SU-DHL-6 (cell line): Measurements from ENCODE around the gene SMOC1.

Experiments used
- H2AFZ ChIP-seq: fragments of 200-600 bp; sonication (generic); 2 replicates; pipeline ENCODE4 v1.6.1; 2014; ENCODE audit warnings: low read depth, mild to moderate bottlenecking, moderate library complexity, mixed read lengths, antibody characterized with exemption, low read length; ENCODE audit not compliant: severe bottlenecking
- H3F3A ChIP-seq: fragments of 200-600 bp; shearing (Covaris generic); 2 replicates; pipeline ENCODE4 v1.6.0; 2016; ENCODE audit warnings: antibody characterized with exemption, mild to moderate bottlenecking; ENCODE audit not compliant: insufficient read depth
- H3K27ac ChIP-seq: fragments of 200-600 bp; sonication (generic); 2 replicates; pipeline ENCODE4 v1.5.1; 2016; ENCODE audit warnings: low read depth, mild to moderate bottlenecking, low read length, moderate library complexity, mixed read lengths
- H3K27me3 ChIP-seq: fragments of 200-600 bp; sonication (generic), shearing (Covaris generic); 2 replicates; pipeline ENCODE4 v1.6.0; 2014; ENCODE audit warnings: mild to moderate bottlenecking, low read length
- H3K36me3 ChIP-seq: fragments of 200-600 bp; sonication (generic); 2 replicates; pipeline ENCODE4 v1.6.1; 2014; ENCODE audit warnings: mild to moderate bottlenecking, low read length, mixed read lengths
- H3K4me2 ChIP-seq: fragments of 300-600, 200-600 bp; shearing (Covaris generic), sonication (generic); 2 replicates; pipeline ENCODE4 v1.6.0; 2014; ENCODE audit warnings: low read length, low read depth, mild to moderate bottlenecking; ENCODE audit not compliant: poor library complexity, severe bottlenecking
- H3K4me3 ChIP-seq: fragments of 200-600 bp; sonication (generic); 2 replicates; pipeline ENCODE4 v1.5.1; 2014; ENCODE audit warnings: antibody characterized with exemption, low read length, mild to moderate bottlenecking, mixed read lengths; ENCODE audit not compliant: insufficient read depth, poor library complexity, severe bottlenecking
- H3K79me2 ChIP-seq: fragments of 200-600 bp; sonication (generic); 2 replicates; pipeline ENCODE4 v1.6.1; 2014; ENCODE audit warnings: mild to moderate bottlenecking, low read length, moderate library complexity; ENCODE audit not compliant: insufficient read depth
- H3K9ac ChIP-seq: fragments of 200-600 bp; sonication (generic); 2 replicates; pipeline ENCODE4 v1.7.0; 2014; ENCODE audit warnings: mild to moderate bottlenecking, low read length
- H3K9me2 ChIP-seq: fragments of 200-600 bp; sonication (generic); replicated peaks from 2 replicates; pipeline ENCODE4 v1.6.1; 2014; ENCODE audit warnings: low read length; ENCODE audit not compliant: insufficient read depth
- H3K9me3 ChIP-seq: fragments of 200-600 bp; sonication (generic); 2 replicates; pipeline ENCODE4 v1.6.1; 2014; ENCODE audit warnings: low read length, mixed read lengths; ENCODE audit not compliant: insufficient read depth
- H4K20me1 ChIP-seq: fragments of 200-600 bp; sonication (generic); 2 replicates; pipeline ENCODE4 v1.6.1; 2014; ENCODE audit warnings: low read depth, mild to moderate bottlenecking, antibody characterized with exemption, low read length, moderate library complexity, mixed read lengths
- EZH2phosphoT487 ChIP-seq: fragments of 200-600 bp; sonication (generic), shearing (Covaris generic); conservative IDR thresholded peaks from 2 replicates; pipeline ENCODE4 v1.6.1; 2018; ENCODE audit warnings: mild to moderate bottlenecking, antibody characterized with exemption, low read length, moderate library complexity, mixed read lengths
- TF ChIP-seq, protein P1 (sequence below): fragments of 200-600 bp; sonication (generic); IDR thresholded peaks from one replicate; pipeline ENCODE4 v1.5.1; 2017; ENCODE audit warnings: antibody characterized with exemption, mild to moderate bottlenecking, low read length, moderate library complexity; ENCODE audit not compliant: insufficient read depth, poor library complexity, severe bottlenecking

Gene SMOC1

DNA sequence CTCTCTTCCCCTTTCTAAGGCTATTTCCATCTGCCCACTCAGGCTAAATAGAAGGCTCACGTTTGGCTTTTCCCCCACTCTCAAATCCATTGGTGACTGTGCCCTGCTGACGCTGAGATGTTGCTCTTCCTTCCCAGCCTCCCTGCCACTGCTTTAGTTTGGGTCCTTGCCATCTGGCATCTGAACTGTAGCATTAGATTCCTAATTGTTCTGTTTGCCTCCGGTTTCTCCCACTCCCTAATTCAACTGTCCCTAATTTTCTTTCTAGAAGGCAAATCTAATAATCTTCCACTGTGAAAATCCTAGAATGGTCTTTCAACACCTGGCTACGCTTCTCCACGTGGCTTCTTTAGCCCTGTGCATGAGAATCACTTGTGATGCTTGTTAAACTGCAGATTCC lies 37.6 kb upstream of the SMOC1 start:
- TF ChIP-seq EZH2phosphoT487, result no peak
- TF ChIP-seq, protein P1, sequence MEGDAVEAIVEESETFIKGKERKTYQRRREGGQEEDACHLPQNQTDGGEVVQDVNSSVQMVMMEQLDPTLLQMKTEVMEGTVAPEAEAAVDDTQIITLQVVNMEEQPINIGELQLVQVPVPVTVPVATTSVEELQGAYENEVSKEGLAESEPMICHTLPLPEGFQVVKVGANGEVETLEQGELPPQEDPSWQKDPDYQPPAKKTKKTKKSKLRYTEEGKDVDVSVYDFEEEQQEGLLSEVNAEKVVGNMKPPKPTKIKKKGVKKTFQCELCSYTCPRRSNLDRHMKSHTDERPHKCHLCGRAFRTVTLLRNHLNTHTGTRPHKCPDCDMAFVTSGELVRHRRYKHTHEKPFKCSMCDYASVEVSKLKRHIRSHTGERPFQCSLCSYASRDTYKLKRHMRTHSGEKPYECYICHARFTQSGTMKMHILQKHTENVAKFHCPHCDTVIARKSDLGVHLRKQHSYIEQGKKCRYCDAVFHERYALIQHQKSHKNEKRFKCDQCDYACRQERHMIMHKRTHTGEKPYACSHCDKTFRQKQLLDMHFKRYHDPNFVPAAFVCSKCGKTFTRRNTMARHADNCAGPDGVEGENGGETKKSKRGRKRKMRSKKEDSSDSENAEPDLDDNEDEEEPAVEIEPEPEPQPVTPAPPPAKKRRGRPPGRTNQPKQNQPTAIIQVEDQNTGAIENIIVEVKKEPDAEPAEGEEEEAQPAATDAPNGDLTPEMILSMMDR, result no peak

DNA sequence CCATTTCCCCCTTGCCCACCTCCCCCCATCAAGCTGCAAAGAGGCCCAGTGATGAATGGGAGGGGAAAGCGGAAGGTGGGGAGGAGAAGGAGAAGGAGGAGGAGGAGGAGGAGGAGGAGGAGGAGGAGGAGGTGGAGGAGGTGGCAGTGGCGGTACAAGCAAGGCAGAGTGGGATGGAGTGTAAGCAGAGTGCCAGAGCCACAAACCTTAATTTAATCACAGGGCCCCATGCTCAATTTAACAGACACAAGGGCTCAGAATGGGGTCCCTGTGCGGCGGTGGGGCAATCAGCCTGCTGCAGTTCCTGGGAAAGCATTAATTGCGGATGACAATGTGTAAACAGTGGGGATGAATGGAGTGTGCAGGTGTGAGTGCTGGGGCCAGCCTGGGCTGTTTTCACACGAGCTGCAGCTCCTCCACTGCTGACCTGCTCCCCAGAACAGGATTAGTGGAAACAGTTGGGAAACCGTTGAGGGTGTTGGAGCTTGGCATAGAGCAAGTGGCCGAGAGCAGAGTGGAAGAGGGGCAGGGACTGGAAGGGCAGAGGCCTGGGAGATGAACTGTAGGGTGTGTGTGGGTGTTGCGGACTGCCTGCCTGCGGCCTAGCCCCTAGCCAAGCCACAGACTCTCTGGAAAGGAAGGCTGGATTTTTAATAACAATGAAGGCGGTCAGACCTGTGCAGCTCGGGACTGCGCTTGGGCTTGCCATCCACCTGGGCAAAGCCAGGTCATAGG lies 36.4 kb upstream of the SMOC1 start:
- H2AFZ ChIP-seq, result no peak overlapping the region
- TF ChIP-seq, protein P1, result no peak
- TF ChIP-seq EZH2phosphoT487, result no peak

More for the DNA sequence above, 37.6 kb upstream of the SMOC1 start:
- Histone ChIP-seq H4K20me1 (no peaks in the 10 kb centered on the region), H2AFZ (no peak overlapping the region), H3K27me3 (no peaks in the 10 kb centered on the region), H3K79me2 (no peaks in the 10 kb centered on the region), H3K27ac (no peak overlapping the region), H3K36me3 (no peaks in the 10 kb centered on the region), H3K4me2 (no peak overlapping the region), H3K9me2 (no peaks in the 10 kb centered on the region), H3K9ac (no peak overlapping the region), H3K4me3 (no peak overlapping the region), H3F3A (no peaks in the 10 kb centered on the region), H3K9me3 (no peaks in the 10 kb centered on the region)

DNA sequence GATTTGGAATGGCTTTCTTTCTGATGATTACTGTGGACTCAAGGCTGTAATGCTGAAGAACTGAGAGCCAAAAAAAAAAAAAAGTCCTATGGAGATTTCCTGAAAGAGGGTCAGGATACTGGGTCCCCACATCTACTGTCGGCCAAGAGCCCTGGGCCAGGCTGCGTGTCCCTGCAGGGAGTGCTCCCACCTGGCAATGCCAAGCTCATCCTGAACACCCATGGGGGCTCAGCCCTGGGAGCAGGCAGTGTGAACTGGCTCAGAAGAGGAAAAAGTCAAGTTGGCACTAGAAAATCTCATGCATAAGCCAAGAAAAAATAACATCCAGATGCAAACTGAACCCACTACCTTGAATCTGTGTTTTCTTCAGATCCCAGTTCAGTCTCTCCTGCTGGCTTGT lies 35.0 kb upstream of the SMOC1 start:
- H3K9me2 ChIP-seq, result no peaks in the 10 kb centered on the region
- H3K79me2 ChIP-seq, result no peaks in the 10 kb centered on the region
- H4K20me1 ChIP-seq, result no peaks in the 10 kb centered on the region
- H3K36me3 ChIP-seq, result no peaks in the 10 kb centered on the region
- H3K27me3 ChIP-seq, result no peaks in the 10 kb centered on the region
- H2AFZ ChIP-seq, result no peak overlapping the region
- no peaks in the 10 kb centered on the region for H3F3A ChIP-seq
- H3K9me3 ChIP-seq, result no peaks in the 10 kb centered on the region
- TF ChIP-seq, protein P1, result no peak
- no peak for TF ChIP-seq EZH2phosphoT487
- no peak overlapping the region for H3K4me3 ChIP-seq
- H3K27ac ChIP-seq, result no peak overlapping the region
- H3K4me2 ChIP-seq, result no peak overlapping the region
- no peak overlapping the region for H3K9ac ChIP-seq

More for the DNA sequence above, 36.4 kb upstream of the SMOC1 start:
- Histone ChIP-seq H3K4me3 (no peak overlapping the region), H3K27me3 (no peaks in the 10 kb centered on the region), H3K4me2 (no peak overlapping the region), H3F3A (no peaks in the 10 kb centered on the region), H4K20me1 (no peaks in the 10 kb centered on the region), H3K79me2 (no peaks in the 10 kb centered on the region), H3K9ac (no peak overlapping the region), H3K9me3 (no peaks in the 10 kb centered on the region), H3K27ac (no peak overlapping the region), H3K9me2 (no peaks in the 10 kb centered on the region), H3K36me3 (no peaks in the 10 kb centered on the region)
